ENCODE measurements around the gene CNTNAP3. TPM values are rescaled to one million over a fixed set of nuclear protein-coding genes. Genes with fewer than 3 reads are reported as not detected.
"Not testable (repeated sequence)": the region's sequence is repeated elsewhere in the genome, so short reads cannot be mapped to it uniquely, and the experiment has no call there.

CNTNAP3 gene
- total and polyA plus RNA-seq, 2 donors (not counting 1 experiment from before 2014, with no cell fraction given), result 0.24 to 0.94 TPM

DNA sequence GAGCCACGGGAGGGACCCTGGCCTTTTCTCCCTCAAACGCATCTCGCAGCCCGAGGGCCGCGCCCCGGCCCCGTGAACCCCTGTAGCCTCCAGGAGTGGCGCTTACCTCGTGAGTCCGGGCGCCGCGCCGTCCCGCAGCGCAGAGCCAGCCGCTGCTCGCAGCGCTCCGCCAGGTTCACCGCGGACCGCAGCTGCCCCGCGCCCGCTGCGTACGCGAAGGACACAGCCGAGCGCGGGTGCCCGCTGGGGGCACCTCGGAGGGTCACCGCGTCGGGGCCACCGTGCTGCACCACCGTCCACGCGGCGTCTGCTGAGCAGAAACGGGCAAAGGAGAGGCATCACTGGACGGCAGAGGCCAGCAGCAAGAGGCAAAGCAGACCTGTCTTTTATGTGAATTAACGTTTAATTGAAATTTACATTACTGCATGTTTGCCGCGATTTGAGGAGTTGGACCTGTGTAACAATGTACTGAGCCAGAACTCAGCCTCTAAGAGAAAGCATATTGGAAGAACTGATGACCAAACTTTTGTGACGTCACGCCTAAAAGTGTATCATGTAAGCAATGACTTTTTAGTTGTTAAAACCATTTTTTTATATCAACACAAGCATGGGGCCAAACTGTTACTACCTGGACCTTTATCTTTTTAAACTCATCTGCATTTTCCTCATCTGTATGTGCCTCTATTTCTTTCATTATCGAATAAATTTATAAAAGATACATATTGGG, 155.0 kb downstream of the CNTNAP3 start:
- H2AFZ ChIP-seq (ENCODE audit: insufficient read depth, low read depth, low read length, poor library complexity, severe bottlenecking); H3K4me1 ChIP-seq (ENCODE audit: control insufficient read depth in 2 of 2, insufficient read depth in 2 of 2, low read length in 2 of 2); H3K9me3 ChIP-seq (ENCODE audit: control extremely low read depth in 1 of 3, control insufficient read depth in 2 of 3, insufficient read depth in 1 of 3, low read length in 2 of 3); intact Hi-C loops (cut with micrococcal nuclease); ATAC-seq (ENCODE audit: low read depth); H3K4me3 ChIP-seq (ENCODE audit: control extremely low read depth in 1 of 5, extremely low read depth in 1 of 5, insufficient read depth in 1 of 5, low read depth in 2 of 5, low read length in 4 of 5); H3K4me3 Mint-ChIP-seq; POLR2A ChIA-PET; H3K27me3 Mint-ChIP-seq; H4K20me1 ChIP-seq (ENCODE audit: control insufficient read depth, insufficient read depth, low read length, poor library complexity, severe bottlenecking); H3K9me3 Mint-ChIP-seq (ENCODE audit: insufficient read depth); H3K27ac Mint-ChIP-seq; CTCF ChIA-PET; H3K36me3 ChIP-seq (replicated peaks in 1 of 2; ENCODE audit: control extremely low read depth in 1 of 2, control insufficient read depth in 1 of 2, extremely low read depth in 1 of 2, insufficient read depth in 2 of 2, low read length in 1 of 2); DNase-seq; H3K4me1 Mint-ChIP-seq; H3K9ac ChIP-seq (ENCODE audit: low read length); H3K4me2 ChIP-seq (replicated peaks; ENCODE audit: low read depth, low read length, poor library complexity, severe bottlenecking); H3K27ac ChIP-seq (ENCODE audit: low read length in 2 of 2); H3K79me2 ChIP-seq (ENCODE audit: control insufficient read depth, insufficient read depth, low read length); H3K27me3 ChIP-seq (replicated peaks in 1 of 4; ENCODE audit: control extremely low read depth in 1 of 4, control insufficient read depth in 3 of 4, insufficient read depth in 4 of 4, low read length in 3 of 4): not testable (repeated sequence)
- 47% methylated on average over 37 of the region's 51 CpGs for WGBS (ENCODE audit: insufficient coverage)

DNA sequence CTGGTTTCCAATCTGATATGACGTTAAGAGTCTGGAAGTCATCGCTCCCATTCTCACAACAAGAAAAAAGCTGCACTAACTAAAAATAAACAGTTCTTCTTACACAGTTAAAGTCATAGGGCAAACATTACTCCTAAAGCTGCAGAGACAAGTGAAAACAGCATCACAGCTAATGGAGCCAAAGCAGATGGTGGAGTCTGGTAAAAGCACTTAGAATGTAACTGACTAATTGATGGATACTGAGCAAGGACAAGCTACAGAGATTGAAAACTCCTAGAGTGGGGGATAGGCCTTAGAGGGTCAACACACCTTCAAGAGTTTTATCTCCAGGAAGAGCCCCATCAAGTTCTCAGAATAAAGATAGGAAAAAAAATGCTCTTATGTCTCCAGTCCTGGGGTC, 166.6 kb downstream of the CNTNAP3 start:
- H3K27me3 ChIP-seq (replicated peaks in 1 of 4; ENCODE audit: control extremely low read depth in 1 of 4, control insufficient read depth in 3 of 4, insufficient read depth in 4 of 4, low read length in 3 of 4); intact Hi-C loops (cut with micrococcal nuclease); POLR2A ChIA-PET; H3K4me3 ChIP-seq (ENCODE audit: control extremely low read depth in 1 of 5, extremely low read depth in 1 of 5, insufficient read depth in 1 of 5, low read depth in 2 of 5, low read length in 4 of 5); CTCF ChIA-PET; H4K20me1 ChIP-seq (ENCODE audit: control insufficient read depth, insufficient read depth, low read length, poor library complexity, severe bottlenecking); H3K27ac Mint-ChIP-seq; H3K4me3 Mint-ChIP-seq; DNase-seq; H3K9me3 ChIP-seq (ENCODE audit: control extremely low read depth in 1 of 3, control insufficient read depth in 2 of 3, insufficient read depth in 1 of 3, low read length in 2 of 3); ATAC-seq (ENCODE audit: low read depth); H3K4me1 Mint-ChIP-seq; H3K79me2 ChIP-seq (ENCODE audit: control insufficient read depth, insufficient read depth, low read length); H3K9me3 Mint-ChIP-seq (ENCODE audit: insufficient read depth); H3K4me1 ChIP-seq (ENCODE audit: control insufficient read depth in 2 of 2, insufficient read depth in 2 of 2, low read length in 2 of 2); H3K27ac ChIP-seq (ENCODE audit: low read length in 2 of 2); H2AFZ ChIP-seq (ENCODE audit: insufficient read depth, low read depth, low read length, poor library complexity, severe bottlenecking); H3K4me2 ChIP-seq (replicated peaks; ENCODE audit: low read depth, low read length, poor library complexity, severe bottlenecking); H3K36me3 ChIP-seq (replicated peaks in 1 of 2; ENCODE audit: control extremely low read depth in 1 of 2, control insufficient read depth in 1 of 2, extremely low read depth in 1 of 2, insufficient read depth in 2 of 2, low read length in 1 of 2); H3K9ac ChIP-seq (ENCODE audit: low read length); H3K27me3 Mint-ChIP-seq: not testable (repeated sequence)
- WGBS (ENCODE audit: insufficient coverage), result no CpG with 5 or more reads among the region's 2 CpGs

DNA sequence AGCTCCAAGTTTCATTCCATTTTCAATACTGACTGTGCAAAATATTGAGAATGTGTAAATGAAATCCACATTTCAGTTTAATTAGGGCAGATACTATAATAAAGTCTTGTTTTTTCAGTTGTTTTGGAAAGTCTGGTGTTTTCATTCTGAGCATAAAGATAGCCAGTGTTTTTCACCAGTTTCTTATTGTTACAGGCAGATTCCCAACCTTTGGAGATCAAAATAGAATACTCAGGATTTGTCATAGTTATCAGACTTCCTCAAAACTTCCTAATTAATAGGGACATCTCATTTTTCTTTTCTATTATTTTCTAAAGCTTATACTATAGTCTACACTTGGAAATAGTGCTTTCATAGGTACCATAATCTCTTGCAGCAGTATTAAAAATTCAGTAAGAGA, 176.2 kb downstream of the CNTNAP3 start:
- H2AFZ ChIP-seq (ENCODE audit: insufficient read depth, low read depth, low read length, poor library complexity, severe bottlenecking); H3K27me3 Mint-ChIP-seq; CTCF ChIA-PET; H3K9me3 Mint-ChIP-seq (ENCODE audit: insufficient read depth); H3K4me3 ChIP-seq (ENCODE audit: control extremely low read depth in 1 of 5, extremely low read depth in 1 of 5, insufficient read depth in 1 of 5, low read depth in 2 of 5, low read length in 4 of 5); H3K27ac Mint-ChIP-seq; H3K4me2 ChIP-seq (replicated peaks; ENCODE audit: low read depth, low read length, poor library complexity, severe bottlenecking); H3K9me3 ChIP-seq (ENCODE audit: control extremely low read depth in 1 of 3, control insufficient read depth in 2 of 3, insufficient read depth in 1 of 3, low read length in 2 of 3); intact Hi-C loops (cut with micrococcal nuclease); DNase-seq; H3K4me1 Mint-ChIP-seq; H3K27ac ChIP-seq (ENCODE audit: low read length in 2 of 2); H3K4me1 ChIP-seq (ENCODE audit: control insufficient read depth in 2 of 2, insufficient read depth in 2 of 2, low read length in 2 of 2); H3K9ac ChIP-seq (ENCODE audit: low read length); ATAC-seq (ENCODE audit: low read depth); H3K36me3 ChIP-seq (replicated peaks in 1 of 2; ENCODE audit: control extremely low read depth in 1 of 2, control insufficient read depth in 1 of 2, extremely low read depth in 1 of 2, insufficient read depth in 2 of 2, low read length in 1 of 2); H3K27me3 ChIP-seq (replicated peaks in 1 of 4; ENCODE audit: control extremely low read depth in 1 of 4, control insufficient read depth in 3 of 4, insufficient read depth in 4 of 4, low read length in 3 of 4); H3K79me2 ChIP-seq (ENCODE audit: control insufficient read depth, insufficient read depth, low read length); POLR2A ChIA-PET; H3K4me3 Mint-ChIP-seq; H4K20me1 ChIP-seq (ENCODE audit: control insufficient read depth, insufficient read depth, low read length, poor library complexity, severe bottlenecking): not testable (repeated sequence)
